Activated naive CD4-positive, alpha-beta T cell treated with Interleukin-2 at 50 U/mL for 16 hours (primary cell): ENCODE data around the gene HM13.
"Not testable (repeated sequence)": the region's sequence is repeated elsewhere in the genome, so short reads cannot be mapped to it uniquely, and the experiment has no call there.

Experiments
- DNase-seq: peaks from one replicate; pipeline ENCODE4 v3.0.0-alpha.2; 2020

HM13 gene

GRCh38 chr20:31593221-31594001 lies 79.2 kb downstream of the HM13 start:
- DNase-seq = no peak

- DNase-seq = no peak
These were observed 79.8 kb downstream of the HM13 start for GRCh38 chr20:31594002-31594557.

GRCh38 chr20:31594558-31595379 lies 80.5 kb downstream of the HM13 start:
- DNase-seq = no peak

GRCh38 chr20:31595380-31595653 lies 81.1 kb downstream of the HM13 start:
- no peak for DNase-seq

- DNase-seq = no peak
These were observed 81.6 kb downstream of the HM13 start for GRCh38 chr20:31595654-31596411.

GRCh38 chr20:31596412-31596715 lies 82.1 kb downstream of the HM13 start:
- not testable (repeated sequence) for DNase-seq

- no peak for DNase-seq
These were observed 82.7 kb downstream of the HM13 start for GRCh38 chr20:31596831-31597480.

GRCh38 chr20:31597481-31597855 lies 83.2 kb downstream of the HM13 start:
- DNase-seq = no peak

- no peak for DNase-seq
These were observed 88.2 kb downstream of the HM13 start for GRCh38 chr20:31602431-31602778.

GRCh38 chr20:31602779-31603441 lies 88.7 kb downstream of the HM13 start:
- peak; percentile 64 for DNase-seq

- DNase-seq = peak; percentile 70
These were observed 89.8 kb downstream of the HM13 start for GRCh38 chr20:31603822-31604566.

- no peak for DNase-seq
These were observed 90.4 kb downstream of the HM13 start for GRCh38 chr20:31604567-31605030.

GRCh38 chr20:31605031-31605901 lies 91.0 kb downstream of the HM13 start, which contains the start of gene ID1:
Gene ID1 (plus strand): TSS chr20:31605289. CDS start chr20:31605388, 99 bp downstream.
- peak; percentile 93 for DNase-seq

GRCh38 chr20:31605902-31606803 lies 91.9 kb downstream of the HM13 start:
- DNase-seq = peak; percentile 20

- DNase-seq = no peak
These were observed 92.8 kb downstream of the HM13 start for GRCh38 chr20:31606804-31607639.

- DNase-seq = no peak
These were observed 93.5 kb downstream of the HM13 start for GRCh38 chr20:31607640-31608250.

GRCh38 chr20:31608251-31608945 lies 94.2 kb downstream of the HM13 start:
- no peak for DNase-seq
